HS-27A (cell line): Measurements from ENCODE around the gene CD70.
"Not testable (repeated sequence)": the region's sequence is repeated elsewhere in the genome, so short reads cannot be mapped to it uniquely, and the experiment has no call there.

Experiments used
- DNase-seq: peaks from one replicate; pipeline ENCODE4 v3.0.0-alpha.2; 2012; ENCODE audit warnings: low read depth, missing footprints

Gene CD70

GRCh38 chr19:6570764-6571163 lies 20.2 kb downstream of the CD70 start:
- no peak for DNase-seq

GRCh38 chr19:6568816-6569215 lies 22.1 kb downstream of the CD70 start:
- no peak for DNase-seq

- no peak for DNase-seq
Measured at GRCh38 chr19:6568010-6568526, 22.9 kb downstream of the CD70 start.

GRCh38 chr19:6566727-6567126 lies 24.2 kb downstream of the CD70 start:
- not testable (repeated sequence) for DNase-seq

GRCh38 chr19:6564393-6564792 lies 26.6 kb downstream of the CD70 start:
- DNase-seq, result no peak

- not testable (repeated sequence) for DNase-seq
Measured at GRCh38 chr19:6562437-6562836, 28.5 kb downstream of the CD70 start.

GRCh38 chr19:6556480-6557195 lies 34.3 kb downstream of the CD70 start:
- DNase-seq, result no peak

- DNase-seq, result no peak
Measured at GRCh38 chr19:6556043-6556449, 34.9 kb downstream of the CD70 start.

- DNase-seq, result no peak
Measured at GRCh38 chr19:6551607-6552450, 39.1 kb downstream of the CD70 start.

GRCh38 chr19:6551091-6551490 lies 39.9 kb downstream of the CD70 start:
- DNase-seq, result no peak

- not testable (repeated sequence) for DNase-seq
Measured at GRCh38 chr19:6550679-6551078, 40.3 kb downstream of the CD70 start.

- DNase-seq, result no peak
Measured at GRCh38 chr19:6543866-6544347, 47.0 kb downstream of the CD70 start.

GRCh38 chr19:6540918-6541689 lies 49.8 kb downstream of the CD70 start:
- no peak for DNase-seq

- no peak for DNase-seq
Measured at GRCh38 chr19:6539514-6539913, 51.4 kb downstream of the CD70 start.
